Hepatocyte (in vitro differentiated cells): Measurements from ENCODE around the gene KL. TPM values are rescaled to one million over a fixed set of nuclear protein-coding genes. Genes with fewer than 3 reads are reported as not detected.

Experiments used
- DNase-seq: peaks from one replicate; pipeline ENCODE4 v3.0.0-alpha.2; 2016; ENCODE audit warnings: low spot score
- H2AFZ ChIP-seq: fragments of 200-600 bp; sonication (generic); 2 replicates; pipeline ENCODE4 v1.6.0; 2016; ENCODE audit warnings: antibody characterized with exemption, mild to moderate bottlenecking
- H3K27ac ChIP-seq: fragments of 200-600 bp; sonication (generic); 2 replicates; pipeline ENCODE4 v1.5.1; 2016; ENCODE audit warnings: mild to moderate bottlenecking
- H3K27me3 ChIP-seq: fragments of 200-600 bp; sonication (generic); 2 replicates; pipeline ENCODE4 v1.6.1; 2016
- H3K36me3 ChIP-seq: fragments of 200-600 bp; sonication (generic); replicated peaks from 2 replicates; pipeline ENCODE4 v1.5.1; 2016; ENCODE audit warnings: low read depth; ENCODE audit not compliant: insufficient read depth
- H3K4me1 ChIP-seq: fragments of 200-600 bp; sonication (generic); 2 replicates; pipeline ENCODE4 v1.5.1; 2016; ENCODE audit warnings: mild to moderate bottlenecking, moderate library complexity; ENCODE audit not compliant: insufficient read depth
- H3K4me2 ChIP-seq: fragments of 200-600 bp; sonication (generic); 2 replicates; pipeline ENCODE4 v1.6.0; 2016
- H3K4me3 ChIP-seq: fragments of 200-600 bp; sonication (generic); 2 replicates; pipeline ENCODE4 v1.5.1; 2016; ENCODE audit warnings: mild to moderate bottlenecking
- H3K79me2 ChIP-seq: fragments of 200-600 bp; sonication (generic); 2 replicates; pipeline ENCODE4 v1.6.0; 2017; ENCODE audit warnings: mild to moderate bottlenecking
- H3K9me2 ChIP-seq: fragments of 200-600 bp; sonication (generic); replicated peaks from 2 replicates; pipeline ENCODE4 v1.6.0; 2017; ENCODE audit warnings: mild to moderate bottlenecking; ENCODE audit not compliant: insufficient read depth
- H3K9me3 ChIP-seq: fragments of 200-600 bp; sonication (generic); 2 replicates; pipeline ENCODE4 v1.5.1; 2016; ENCODE audit warnings: low read depth, mild to moderate bottlenecking
- H4K20me1 ChIP-seq: fragments of 200-600 bp; sonication (generic); 2 replicates; pipeline ENCODE4 v1.6.0; 2016; ENCODE audit warnings: mild to moderate bottlenecking; ENCODE audit not compliant: insufficient read depth, poor library complexity, severe bottlenecking
- CTCF ChIP-seq: fragments of 200-600 bp; sonication (generic); IDR thresholded peaks from 2 replicates; pipeline ENCODE4 v1.5.1; 2016; ENCODE audit warnings: antibody characterized with exemption, mild to moderate bottlenecking; ENCODE audit not compliant: poor library complexity
- EZH2 ChIP-seq: fragments of 200-600 bp; sonication (generic); IDR thresholded peaks from 2 replicates; pipeline ENCODE4 v1.6.1; 2016; ENCODE audit warnings: antibody characterized with exemption, mild to moderate bottlenecking, borderline replicate concordance
- EZH2phosphoT487 ChIP-seq: fragments of 200-600 bp; sonication (generic); IDR thresholded peaks from one replicate; pipeline ENCODE4 v1.6.1; 2018; ENCODE audit warnings: antibody characterized with exemption, mild to moderate bottlenecking, low read depth, moderate library complexity; ENCODE audit not compliant: unreplicated experiment, severe bottlenecking
- WGBS: methylation state at CpG from one replicate; pipeline ENCODE4 v1.1.6; 2016; ENCODE audit warnings: low lambda C conversion rate; ENCODE audit errors: missing lambda C conversion rate; 5-methylcytosine and 5-hydroxymethylcytosine counted together
- polyA plus RNA-seq: library from polyadenylated mRNA; unstranded; fragments of >200 nt; fragmentation: Nextera tagmentation; extraction: Ambion mirVana; gene quantifications from 2 replicates; pipeline ENCODE4 v1.2.1, GENCODE V29; 2016
- total RNA-seq: library from RNA; depleted of rRNA; stranded (reverse); fragments of >200 nt; gene quantifications from 2 replicates; pipeline ENCODE4 v1.2.3, GENCODE V29; 2014

KL gene
- total and polyA plus RNA-seq, 2 experiments from 2014 or later, result 1.4 to 1.7 TPM

- Histone ChIP-seq H4K20me1 (no peaks in the 10 kb centered on the region), H3K27me3 (no peaks in the 10 kb centered on the region), H3K4me2 (no peak overlapping the region), H3K9me3 (no peaks in the 10 kb centered on the region), H3K36me3 (no peaks in the 10 kb centered on the region), H2AFZ (no peak overlapping the region), H3K79me2 (no peaks in the 10 kb centered on the region), H3K4me1 (no peaks in the 10 kb centered on the region), H3K27ac (no peak overlapping the region), H3K9me2 (no peaks in the 10 kb centered on the region), H3K4me3 (no peak overlapping the region)
- WGBS, result 71% methylated on average over 5 of the region's 5 CpGs
- no peak for DNase-seq
- TF ChIP-seq EZH2phosphoT487 (no peak), CTCF (no peak), EZH2 (no peak)
Observed at GRCh38 chr13:33080972-33081590, 64.9 kb downstream of the KL start.

GRCh38 chr13:33081666-33082065, 65.4 kb downstream of the KL start:
- Histone ChIP-seq H3K27me3 (no peaks in the 10 kb centered on the region), H3K4me2 (no peak overlapping the region), H3K9me3 (no peaks in the 10 kb centered on the region), H3K27ac (no peak overlapping the region), H3K79me2 (no peaks in the 10 kb centered on the region), H2AFZ (no peak overlapping the region), H3K36me3 (no peaks in the 10 kb centered on the region), H3K4me1 (no peaks in the 10 kb centered on the region), H4K20me1 (no peaks in the 10 kb centered on the region), H3K9me2 (no peaks in the 10 kb centered on the region), H3K4me3 (no peak overlapping the region)
- TF ChIP-seq EZH2phosphoT487, result no peak
- no peak for TF ChIP-seq CTCF
- no peak for TF ChIP-seq EZH2
- WGBS, result 78% methylated on average over 1 of the region's 1 CpG
- DNase-seq, result no peak

DNA sequence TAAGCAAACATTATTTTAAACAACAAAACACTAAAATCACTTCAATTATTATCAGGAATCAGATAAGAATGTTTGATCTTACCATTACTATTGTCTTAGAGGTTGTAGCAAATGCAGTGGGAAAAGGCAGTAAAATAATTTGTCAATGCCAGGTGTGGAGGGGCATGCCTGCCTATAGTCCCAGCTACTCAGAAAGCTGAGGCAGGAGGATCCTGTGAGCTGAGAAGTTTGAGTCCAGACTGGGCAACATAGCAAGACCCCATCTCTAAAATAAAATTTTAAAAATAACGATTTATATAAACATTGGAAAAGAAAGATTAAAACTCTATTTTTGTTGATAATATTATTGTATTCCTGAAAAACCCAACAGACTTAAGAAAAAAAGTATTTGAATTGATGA, 66.8 kb downstream of the KL start:
- no peak overlapping the region for H2AFZ ChIP-seq
- no peaks in the 10 kb centered on the region for H3K79me2 ChIP-seq
- no peak for DNase-seq
- H3K27me3 ChIP-seq, result no peaks in the 10 kb centered on the region
- no peak overlapping the region for H3K27ac ChIP-seq
- no peaks in the 10 kb centered on the region for H3K9me3 ChIP-seq
- no peak overlapping the region for H3K4me2 ChIP-seq
- H3K4me1 ChIP-seq, result no peaks in the 10 kb centered on the region
- 96% methylated on average over 1 of the region's 1 CpG for WGBS
- TF ChIP-seq CTCF, result no peak
- TF ChIP-seq EZH2, result no peak
- TF ChIP-seq EZH2phosphoT487, result no peak
- H4K20me1 ChIP-seq, result no peaks in the 10 kb centered on the region
- H3K4me3 ChIP-seq, result no peak overlapping the region
- H3K9me2 ChIP-seq, result no peaks in the 10 kb centered on the region
- H3K36me3 ChIP-seq, result no peaks in the 10 kb centered on the region

DNA sequence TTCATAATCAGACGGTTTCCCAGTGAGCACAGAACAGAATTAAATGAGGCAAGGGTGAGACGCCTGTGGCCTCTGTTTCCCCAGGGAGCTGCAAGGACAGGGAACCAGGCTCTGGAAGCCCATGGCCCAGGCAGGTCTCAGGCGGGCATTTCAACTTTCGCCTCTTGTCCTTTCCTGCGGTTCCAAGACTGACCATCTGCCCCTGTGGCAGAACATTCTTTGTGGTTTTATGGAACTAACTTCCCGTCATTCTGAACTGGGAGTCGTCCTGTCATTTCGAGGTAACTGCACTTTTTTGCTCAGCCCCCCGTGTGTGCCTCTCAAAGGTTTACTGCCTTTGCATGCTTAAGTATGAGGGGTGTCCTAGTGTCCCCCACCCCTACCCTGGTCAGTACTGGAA, 70.9 kb downstream of the KL start:
- Histone ChIP-seq H3K4me2 (no peak overlapping the region), H4K20me1 (no peaks in the 10 kb centered on the region), H3K9me3 (no peaks in the 10 kb centered on the region), H3K4me1 (peaks cover 9% of the 10 kb centered on the region), H3K27me3 (no peaks in the 10 kb centered on the region), H3K27ac (no peak overlapping the region), H3K9me2 (no peaks in the 10 kb centered on the region), H2AFZ (no peak overlapping the region), H3K4me3 (no peak overlapping the region), H3K79me2 (no peaks in the 10 kb centered on the region), H3K36me3 (no peaks in the 10 kb centered on the region)
- no peak for DNase-seq
- TF ChIP-seq EZH2phosphoT487 (no peak), EZH2 (no peak), CTCF (no peak)
- WGBS, result 82% methylated on average over 9 of the region's 9 CpGs
